IPS-15b (cell line): ENCODE data around the gene DUOX1.

Experiments
- H3K27me3 ChIP-seq: one replicate; pipeline ENCODE4 v1.6.1; 2013; ENCODE audit warnings: low read length; ENCODE audit not compliant: control insufficient read depth, insufficient read depth
- H3K36me3 ChIP-seq: one replicate; pipeline ENCODE4 v1.6.1; 2013; ENCODE audit warnings: low read length; ENCODE audit not compliant: control insufficient read depth, insufficient read depth
- H3K4me1 ChIP-seq: one replicate; pipeline ENCODE4 v1.6.1; 2013; ENCODE audit warnings: mild to moderate bottlenecking, low read length; ENCODE audit not compliant: control insufficient read depth, insufficient read depth
- H3K4me3 ChIP-seq: one replicate; pipeline ENCODE4 v1.5.1; 2013; ENCODE audit warnings: low read depth, low read length
- H3K9ac ChIP-seq: one replicate; pipeline ENCODE4 v1.6.1; 2013; ENCODE audit warnings: low read depth, mild to moderate bottlenecking, low read length
- H3K9me3 ChIP-seq: one replicate; pipeline ENCODE4 v1.6.1; 2013; ENCODE audit warnings: mild to moderate bottlenecking, low read length; ENCODE audit not compliant: control insufficient read depth, insufficient read depth

The DUOX1 gene

GRCh38 chr15:45138814-45139765 is 9.3 kb downstream of the DUOX1 start:
- Histone ChIP-seq H3K27me3 (peaks cover 24% of the 10 kb centered on the region), H3K4me3 (no peak overlapping the region), H3K4me1 (no peaks in the 10 kb centered on the region), H3K9ac (no peak overlapping the region), H3K36me3 (no peaks in the 10 kb centered on the region), H3K9me3 (no peaks in the 10 kb centered on the region)

GRCh38 chr15:45139770-45140169 is 10.0 kb downstream of the DUOX1 start:
- H3K27me3 ChIP-seq: peaks cover 21% of the 10 kb centered on the region
- no peaks in the 10 kb centered on the region for H3K9me3 ChIP-seq
- H3K4me3 ChIP-seq: no peak overlapping the region
- H3K36me3 ChIP-seq: no peaks in the 10 kb centered on the region
- no peaks in the 10 kb centered on the region for H3K4me1 ChIP-seq
- H3K9ac ChIP-seq: no peak overlapping the region

GRCh38 chr15:45140557-45141250 is 10.9 kb downstream of the DUOX1 start:
- no peaks in the 10 kb centered on the region for H3K36me3 ChIP-seq
- H3K9ac ChIP-seq: no peak overlapping the region
- H3K4me3 ChIP-seq: no peak overlapping the region
- H3K4me1 ChIP-seq: no peaks in the 10 kb centered on the region
- no peaks in the 10 kb centered on the region for H3K9me3 ChIP-seq
- peaks cover 18% of the 10 kb centered on the region for H3K27me3 ChIP-seq

GRCh38 chr15:45141386-45141785 is 11.6 kb downstream of the DUOX1 start:
- no peaks in the 10 kb centered on the region for H3K9me3 ChIP-seq
- no peak overlapping the region for H3K4me3 ChIP-seq
- H3K27me3 ChIP-seq: peaks cover 12% of the 10 kb centered on the region
- H3K36me3 ChIP-seq: no peaks in the 10 kb centered on the region
- H3K9ac ChIP-seq: no peak overlapping the region
- no peaks in the 10 kb centered on the region for H3K4me1 ChIP-seq

- Histone ChIP-seq H3K9me3 (no peaks in the 10 kb centered on the region), H3K27me3 (peaks cover 4% of the 10 kb centered on the region), H3K4me3 (no peak overlapping the region), H3K36me3 (no peaks in the 10 kb centered on the region), H3K9ac (no peak overlapping the region), H3K4me1 (no peaks in the 10 kb centered on the region)
These were observed 13.3 kb downstream of the DUOX1 start for GRCh38 chr15:45143056-45143455.

- H3K36me3 ChIP-seq: no peaks in the 10 kb centered on the region
- peaks cover 3% of the 10 kb centered on the region for H3K27me3 ChIP-seq
- no peak overlapping the region for H3K9ac ChIP-seq
- H3K4me1 ChIP-seq: no peaks in the 10 kb centered on the region
- H3K4me3 ChIP-seq: no peak overlapping the region
- no peaks in the 10 kb centered on the region for H3K9me3 ChIP-seq
These were observed 14.2 kb downstream of the DUOX1 start for GRCh38 chr15:45143946-45144345.

- H3K27me3 ChIP-seq: peaks cover 3% of the 10 kb centered on the region
- H3K4me1 ChIP-seq: no peaks in the 10 kb centered on the region
- no peak overlapping the region for H3K4me3 ChIP-seq
- no peaks in the 10 kb centered on the region for H3K36me3 ChIP-seq
- no peak overlapping the region for H3K9ac ChIP-seq
- H3K9me3 ChIP-seq: no peaks in the 10 kb centered on the region
These were observed 15.0 kb downstream of the DUOX1 start for GRCh38 chr15:45144775-45145174.

- Histone ChIP-seq H3K36me3 (no peaks in the 10 kb centered on the region), H3K9me3 (no peaks in the 10 kb centered on the region), H3K4me1 (no peaks in the 10 kb centered on the region), H3K4me3 (no peak overlapping the region), H3K9ac (no peak overlapping the region), H3K27me3 (peaks cover 3% of the 10 kb centered on the region)
These were observed 16.6 kb downstream of the DUOX1 start for GRCh38 chr15:45146405-45146804.

- Histone ChIP-seq H3K4me1 (no peaks in the 10 kb centered on the region), H3K36me3 (no peaks in the 10 kb centered on the region), H3K9me3 (no peaks in the 10 kb centered on the region), H3K4me3 (no peak overlapping the region), H3K27me3 (peaks cover 3% of the 10 kb centered on the region), H3K9ac (no peak overlapping the region)
These were observed 17.8 kb downstream of the DUOX1 start for GRCh38 chr15:45147606-45148005.

- peaks cover 3% of the 10 kb centered on the region for H3K27me3 ChIP-seq
- no peaks in the 10 kb centered on the region for H3K4me1 ChIP-seq
- no peak overlapping the region for H3K9ac ChIP-seq
- no peak overlapping the region for H3K4me3 ChIP-seq
- H3K9me3 ChIP-seq: no peaks in the 10 kb centered on the region
- no peaks in the 10 kb centered on the region for H3K36me3 ChIP-seq
These were observed 18.6 kb downstream of the DUOX1 start for GRCh38 chr15:45148076-45149059.

- Histone ChIP-seq H3K9me3 (no peaks in the 10 kb centered on the region), H3K4me1 (no peaks in the 10 kb centered on the region), H3K36me3 (no peaks in the 10 kb centered on the region), H3K27me3 (peaks cover 3% of the 10 kb centered on the region), H3K9ac (no peak overlapping the region), H3K4me3 (no peak overlapping the region)
These were observed 19.3 kb downstream of the DUOX1 start for GRCh38 chr15:45149060-45149459.
